Sigmoid colon (tissue), 7 donors: ENCODE results near the gene ETHE1. TPM values are rescaled to one million over a fixed set of nuclear protein-coding genes. Genes with fewer than 3 reads are reported as not detected.

ENCODE experiments used
- DNase-seq: peaks from one replicate; pipeline ENCODE4 v3.0.0-alpha.2; 2019
- H3K27ac ChIP-seq, 4 donors: fragments of 200-600 bp; sonication (generic); one replicate each; pipeline ENCODE4 v1.5.1; 2016 to 2019; ENCODE audit warnings: mild to moderate bottlenecking in 1 of 4
- H3K27me3 ChIP-seq, 3 donors: fragments of 200-600 bp; sonication (generic); one replicate each; pipeline ENCODE4 v1.5.1; 2019; ENCODE audit warnings: mild to moderate bottlenecking in 1 of 3
- H3K36me3 ChIP-seq, 4 donors: fragments of 200-600 bp; sonication (generic); one replicate each; pipeline ENCODE4 v1.5.1; 2016 to 2019
- H3K4me1 ChIP-seq, 4 donors: fragments of 200-600 bp; sonication (generic); one replicate each; pipeline ENCODE4 v1.5.1; 2017 to 2019
- H3K4me3 ChIP-seq, 4 donors: fragments of 200-600 bp; sonication (generic); one replicate each; pipeline ENCODE4 v1.5.1; 2017 to 2019; ENCODE audit warnings: mild to moderate bottlenecking in 2 of 4, moderate library complexity in 1 of 4
- H3K9me3 ChIP-seq, 4 donors: fragments of 200-600 bp in 3 of 4; sonication (generic) in 3 of 4; one replicate each; pipeline versions ENCODE4 v1.5.1 to v1.6.1; 2013 to 2019
- CTCF ChIP-seq, 4 experiments: fragments of 450-650 bp in 3 of 4; fragments of 200-600 bp in 1 of 4; IDR thresholded peaks; one replicate each; pipeline ENCODE4 v1.5.1; 2016 to 2019; ENCODE audit warnings: antibody characterized with exemption in 4 of 4, mild to moderate bottlenecking in 3 of 4, moderate library complexity in 2 of 4
- EP300 ChIP-seq, 4 donors: sonication (generic); formaldehyde crosslinking; IDR thresholded peaks; one replicate each; pipeline ENCODE4 v1.6.1; 2017; ENCODE audit warnings: antibody characterized with exemption in 4 of 4
- POLR2A ChIP-seq, 2 donors: fragments of 450-650 bp; IDR thresholded peaks; one replicate each; pipeline ENCODE4 v1.6.1; 2016; ENCODE audit warnings: antibody characterized with exemption in 2 of 2, mild to moderate bottlenecking in 2 of 2, moderate library complexity in 2 of 2
- POLR2AphosphoS5 ChIP-seq, 4 donors: sonication (generic); formaldehyde crosslinking; IDR thresholded peaks; one replicate each; pipeline ENCODE4 v1.6.1; 2017; ENCODE audit warnings: antibody characterized with exemption in 4 of 4
- WGBS, 2 donors: extraction: QIAGEN DNeasy Blood & Tissue Kit; methylation state at CpG; one replicate each; pipeline ENCODE4 v1.1.7; 2013; 5-methylcytosine and 5-hydroxymethylcytosine counted together
- intact Hi-C: fragments of 100-400 bp; cut with DNase I; formaldehyde crosslinking; loops from one replicate; pipeline ENCODE4 v1.15.1; 2023
- polyA plus RNA-seq, 3 donors: library from polyadenylated mRNA; stranded (reverse); fragments of 200-250 nt; gene quantifications; one replicate each; pipeline ENCODE4 v1.2.3, GENCODE V29; 2013
- total RNA-seq, 4 donors: library from RNA; depleted of rRNA; stranded (reverse); fragments of >200 nt; gene quantifications; one replicate each; pipeline ENCODE4 v1.1.0, GENCODE V29; 2016
- donor health status: healthy with polysubstance abuse.
- donor health status: Bipolar disorder and iron deficiency.
- donor health status: healthy.

The ETHE1 gene
- total and polyA plus RNA-seq, 7 donors, result 40.7 to 575 (median 57.9) TPM

GRCh38 chr19:43507880-43508279 is 19.1 kb downstream of the ETHE1 start:
- H3K36me3 ChIP-seq, result peaks cover 5 to 36% (median 13%) of the 10 kb centered on the region in 4 donors
- no peak for TF ChIP-seq CTCF (IDR thresholded peaks at IDR 0.05)
- TF ChIP-seq POLR2A (IDR thresholded peaks at IDR 0.05), result no peak
- TF ChIP-seq POLR2AphosphoS5 (IDR thresholded peaks at IDR 0.05), result no peak
- no peak for TF ChIP-seq EP300 (IDR thresholded peaks at IDR 0.05)
- DNase-seq, result no peak
- no peak overlapping the region for H3K27ac ChIP-seq
- H3K27me3 ChIP-seq, result no peaks in the 10 kb centered on the region
- H3K9me3 ChIP-seq, result no peaks in the 10 kb centered on the region
- intact Hi-C loops, result no loop called here
- peaks cover 0 to 13% (median 10%) of the 10 kb centered on the region in 4 donors for H3K4me1 ChIP-seq
- H3K4me3 ChIP-seq, result no peak overlapping the region
- WGBS, 2 donors, result 65 to 86% methylated on average over 2 of the region's 2 CpGs

DNA sequence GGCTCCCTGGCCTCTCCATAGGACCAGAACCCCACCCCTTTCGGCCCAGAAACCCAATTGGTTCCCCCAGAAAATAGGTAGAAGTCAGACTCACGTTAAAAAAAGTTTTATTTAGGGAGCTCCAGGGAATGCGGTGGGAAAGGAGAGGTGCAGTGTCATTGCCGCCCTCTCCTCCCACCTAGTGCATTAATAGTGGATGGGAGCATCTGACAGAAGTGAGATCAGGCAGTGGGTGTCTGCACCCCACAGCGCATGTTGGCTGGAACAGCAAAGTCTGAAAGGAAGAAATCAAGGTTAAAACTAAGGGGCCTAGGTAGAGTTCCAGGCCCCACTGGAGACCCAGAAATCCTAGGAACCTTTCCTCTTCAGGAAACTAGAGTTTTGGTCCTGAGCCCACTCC is 20.4 kb downstream of the ETHE1 start:
- peaks cover 5 to 36% (median 13%) of the 10 kb centered on the region in 4 donors for H3K36me3 ChIP-seq
- H3K4me1 ChIP-seq, result peaks cover 0 to 25% (median 18%) of the 10 kb centered on the region in 4 donors
- WGBS, 2 donors, result 88 to 96% methylated on average over 5 of the region's 5 CpGs
- intact Hi-C loops, result no loop called here
- no peak overlapping the region for H3K27ac ChIP-seq
- no peak for TF ChIP-seq POLR2A (IDR thresholded peaks at IDR 0.05)
- no peak for TF ChIP-seq POLR2AphosphoS5 (IDR thresholded peaks at IDR 0.05)
- TF ChIP-seq CTCF (IDR thresholded peaks at IDR 0.05), result no peak
- H3K27me3 ChIP-seq, result no peaks in the 10 kb centered on the region
- no peaks in the 10 kb centered on the region for H3K9me3 ChIP-seq
- no peak overlapping the region for H3K4me3 ChIP-seq
- DNase-seq, result no peak

DNA sequence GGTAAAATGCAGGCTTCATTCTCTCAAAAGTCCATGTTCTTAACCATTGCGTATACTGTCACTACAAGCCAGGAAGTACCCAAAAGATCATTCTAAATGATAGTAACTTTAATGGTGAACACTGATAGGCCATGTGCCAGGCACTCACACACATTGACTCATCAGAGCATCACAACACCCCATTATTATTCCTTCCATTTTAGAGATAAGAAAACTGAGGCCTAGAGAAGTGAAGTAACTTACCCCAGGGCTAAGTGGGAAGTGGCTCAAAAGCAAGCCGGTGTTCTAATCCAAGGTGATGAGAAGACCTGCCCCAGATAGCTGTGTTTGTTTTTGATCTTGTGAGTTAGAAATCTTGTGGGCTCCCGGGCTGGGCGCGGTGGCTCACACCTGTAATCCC is 21.1 kb downstream of the ETHE1 start:
- 95% methylated on average over 5 of the region's 5 CpGs for WGBS, 2 donors
- H3K4me3 ChIP-seq, result no peak overlapping the region
- no peaks in the 10 kb centered on the region for H3K27me3 ChIP-seq
- DNase-seq, result no peak
- TF ChIP-seq CTCF (IDR thresholded peaks at IDR 0.05), result no peak
- no peak for TF ChIP-seq POLR2A (IDR thresholded peaks at IDR 0.05)
- no peak for TF ChIP-seq EP300 (IDR thresholded peaks at IDR 0.05)
- no peak for TF ChIP-seq POLR2AphosphoS5 (IDR thresholded peaks at IDR 0.05)
- H3K4me1 ChIP-seq, result peaks cover 0 to 30% (median 18%) of the 10 kb centered on the region in 4 donors
- peaks cover 4 to 31% (median 11%) of the 10 kb centered on the region in 4 donors for H3K36me3 ChIP-seq
- H3K27ac ChIP-seq, result no peak overlapping the region
- intact Hi-C loops, result loop anchor here (2.0 kb wide), 1 partner anchor 19 kb away; no protein-coding TSS in a partner anchor
- H3K9me3 ChIP-seq, result no peaks in the 10 kb centered on the region

- peak overlapping the region; percentile 94 to 96 (median 96) for H3K27ac ChIP-seq
- H3K9me3 ChIP-seq, result no peaks in the 10 kb centered on the region
- intact Hi-C loops, result loop anchor here (2.0 kb wide), 1 partner anchor 20 kb away; no protein-coding TSS in a partner anchor
- DNase-seq, result no peak
- 61 to 81% methylated on average over 3 of the region's 3 CpGs for WGBS, 2 donors
- H3K4me1 ChIP-seq, result peaks cover 0 to 30% (median 18%) of the 10 kb centered on the region in 4 donors
- TF ChIP-seq POLR2AphosphoS5 (IDR thresholded peaks at IDR 0.05) (no peak), POLR2A (IDR thresholded peaks at IDR 0.05) (no peak)
- peaks cover 0 to 25% (median 9%) of the 10 kb centered on the region in 4 donors for H3K36me3 ChIP-seq
- no peaks in the 10 kb centered on the region for H3K27me3 ChIP-seq
- H3K4me3 ChIP-seq, result peak overlapping the region in 2 of 4 donors; percentile 75 to 90
These were observed 21.9 kb downstream of the ETHE1 start for GRCh38 chr19:43505186-43505456.

DNA sequence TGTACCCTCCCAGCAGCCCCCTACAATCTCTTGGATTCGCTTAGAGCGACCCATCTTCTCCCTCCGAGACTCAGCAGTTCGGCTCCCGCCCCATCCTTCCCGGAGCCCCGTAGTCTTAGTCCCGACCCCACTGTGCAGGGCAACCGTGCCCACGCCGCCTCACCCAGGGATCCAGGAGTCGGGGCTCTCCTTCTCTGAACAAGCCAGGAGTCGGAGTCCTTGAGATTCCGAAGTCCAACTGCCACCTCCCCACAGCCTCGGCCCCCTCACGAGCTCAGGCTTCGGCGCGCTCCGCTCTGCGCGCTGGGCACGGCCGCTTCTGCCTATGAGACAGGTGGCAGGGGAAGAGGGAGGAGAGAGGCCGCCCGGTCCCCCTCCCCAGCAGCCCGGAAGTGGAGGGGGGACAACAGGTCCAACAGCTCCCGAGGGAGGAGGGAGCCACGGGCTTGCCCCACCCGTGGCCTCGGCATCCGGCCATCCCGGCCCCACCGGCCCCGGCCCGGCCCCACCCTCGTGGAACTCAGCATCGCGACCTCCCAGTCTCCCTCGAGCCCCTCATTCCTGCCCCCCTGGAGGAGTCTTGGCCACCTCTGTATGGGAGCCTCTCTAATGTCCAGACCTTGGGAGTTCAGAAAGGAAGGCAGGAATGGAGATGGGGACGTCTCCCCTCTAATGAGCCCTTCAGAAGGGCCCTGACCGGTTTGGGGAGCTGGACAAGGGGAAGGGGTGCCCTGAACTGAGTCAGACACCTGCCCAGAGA is 22.4 kb downstream of the ETHE1 start, which contains the start of gene PHLDB3:
Gene PHLDB3, minus strand, starts transcription at position 321 of the 760 bp plus-strand sequence. CDS start 628 bp downstream, outside the sequence.
- WGBS, 2 donors, result 1 to 3% methylated on average over 42 of the region's 42 CpGs

More for the DNA sequence above, 22.4 kb downstream of the ETHE1 start, which contains the start of gene PHLDB3:
- Histone ChIP-seq H3K27me3 (no peaks in the 10 kb centered on the region), H3K4me1 (peaks cover 0 to 30% (median 18%) of the 10 kb centered on the region in 4 donors), H3K4me3 (peak within 1 kb of the TSS; percentile 64 to 90 (median 70)), H3K36me3 (peaks cover 0 to 20% (median 7%) of the 10 kb centered on the region in 4 donors), H3K27ac (peak within 1 kb of the TSS; percentile 94 to 96 (median 96)), H3K9me3 (no peaks in the 10 kb centered on the region)
- TF ChIP-seq EP300 (IDR thresholded peaks at IDR 0.05), result no peak
- no peak for TF ChIP-seq POLR2A (IDR thresholded peaks at IDR 0.05)
- TF ChIP-seq CTCF (IDR thresholded peaks at IDR 0.05), result no peak
- no peak for TF ChIP-seq POLR2AphosphoS5 (IDR thresholded peaks at IDR 0.05)
- DNase-seq, result peak; percentile 76
- intact Hi-C loops, result loop anchor here (1.0 to 5.0 kb wide), 4 partner anchors 20 to 57 kb away; no protein-coding TSS in a partner anchor
